Measurements from ENCODE around the gene NUP37.

GRCh38 chr12:102029141-102029540 is 90.8 kb downstream of the NUP37 start:
- TF ChIP-seq SP1 (CRISPR knock-in tag; IDR thresholded peaks at IDR 0.05) (no peak), FOXK1 (CRISPR knock-in tag; IDR thresholded peaks at IDR 0.05; ENCODE audit: borderline replicate concordance) (no peak), ZNF263 (CRISPR knock-in tag; IDR thresholded peaks at IDR 0.05; ENCODE audit: borderline replicate concordance) (no peak)
